NCI-H1092 treated with DMSO at 0.1 percent for 48 hours (cell line): ENCODE results near the gene C11orf42.

Source experiments
- DNase-seq: peaks from one replicate; lab custom pipeline; 2025; lab: John Stamatoyannopoulos, UW

Gene C11orf42

DNA sequence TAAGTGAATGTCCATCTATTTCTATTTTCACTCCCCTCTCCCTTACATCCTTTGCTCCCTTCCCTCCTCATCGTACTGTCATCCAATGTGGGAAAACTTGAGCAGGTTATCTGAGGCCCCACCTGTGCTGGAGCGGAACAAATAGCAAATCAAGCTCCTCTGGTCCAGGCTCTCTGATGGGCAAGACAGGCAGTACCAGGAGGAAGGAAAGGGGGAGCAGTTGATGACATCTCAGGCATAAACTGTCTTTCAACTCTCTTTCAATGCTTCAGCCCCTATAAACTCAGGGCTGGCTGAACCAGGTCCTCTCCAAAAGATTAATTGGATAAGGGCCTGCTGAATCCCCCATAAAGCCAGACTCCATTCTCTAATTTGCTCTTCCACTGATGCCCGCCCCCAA, 52.8 kb downstream of the C11orf42 start:
- DNase-seq = no peak

DNA sequence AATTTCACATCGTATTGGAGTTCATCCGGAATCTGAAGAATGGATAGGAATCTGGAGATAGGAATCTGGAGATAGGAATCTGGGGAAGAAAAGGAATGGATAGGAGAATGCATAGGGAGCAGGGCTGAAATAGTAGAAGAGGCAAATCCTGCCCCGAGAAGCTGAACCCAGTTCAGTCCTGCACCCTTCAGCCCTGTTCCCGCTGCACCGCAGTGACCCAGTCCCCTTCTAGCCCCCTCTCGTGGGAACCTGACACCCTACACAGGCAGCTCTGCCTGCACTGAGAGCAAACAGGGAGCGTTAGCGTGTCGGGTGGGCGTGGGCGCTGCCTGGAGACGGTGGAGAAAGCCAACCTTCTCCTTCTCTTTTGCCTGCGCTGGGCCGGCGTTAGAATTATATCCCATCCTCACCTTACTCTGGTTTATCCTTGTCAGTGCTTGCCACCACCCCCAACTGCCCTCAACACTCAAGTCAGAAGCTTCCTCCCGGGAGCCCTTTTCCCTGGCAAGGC, 53.3 kb downstream of the C11orf42 start:
- DNase-seq = peak; percentile 6

DNA sequence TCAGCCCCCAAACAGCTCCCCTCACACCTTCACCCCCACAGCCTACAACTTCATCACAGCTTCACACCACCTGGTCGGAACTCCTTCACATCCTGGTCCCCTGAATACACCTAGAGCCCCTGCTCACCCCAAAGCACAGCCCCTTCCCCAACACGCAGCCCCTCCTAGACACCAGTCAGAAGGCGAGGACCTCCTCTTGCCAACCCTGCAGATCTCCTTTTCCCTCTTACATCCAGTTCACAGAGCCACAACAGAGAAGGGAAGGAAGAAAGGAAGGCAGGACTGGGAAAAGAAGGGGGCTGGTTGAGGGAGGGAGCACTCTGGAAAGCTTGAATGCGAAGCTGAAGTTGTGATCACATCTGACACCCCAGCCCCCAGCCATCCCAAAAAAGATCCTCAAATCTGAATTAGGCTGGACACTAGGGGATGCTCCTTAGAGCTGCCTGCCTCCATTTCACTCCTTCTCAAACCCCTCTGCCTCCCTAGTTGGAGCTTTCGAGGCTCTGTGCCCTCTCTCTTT, 54.9 kb downstream of the C11orf42 start:
- no peak for DNase-seq
